HEK293T (cell line): ENCODE data around the gene SCT.

Experiments used
- CTCF ChIA-PET: fragments of 350-600 bp; formaldehyde crosslinking; extraction: SDS; loops from one replicate; lab custom pipeline; 2021; ENCODE audit warnings: antibody characterized with exemption, inconsistent platforms; lab: Yijun Ruan, JAX
- POLR2A ChIA-PET: fragments of 350-600 bp; formaldehyde crosslinking; extraction: SDS; loops from one replicate; lab custom pipeline; 2020; ENCODE audit warnings: antibody characterized with exemption, inconsistent platforms; lab: Yijun Ruan, JAX
- DNase-seq: peaks from one replicate; pipeline ENCODE4 v3.0.0; 2012; ENCODE audit warnings: mixed read lengths; ENCODE audit errors: extremely low spot score
- ARNT ChIP-seq: fragments of 450-650 bp; IDR thresholded peaks from 2 replicates; pipeline ENCODE4 v1.6.1; 2017; ENCODE audit warnings: mild to moderate bottlenecking
- BHLHE40 ChIP-seq: fragments of 450-650 bp; IDR thresholded peaks from 2 replicates; pipeline ENCODE4 v1.6.1; 2016; ENCODE audit warnings: mild to moderate bottlenecking, moderate library complexity, borderline replicate concordance
- CTBP1 ChIP-seq: fragments of 450-650 bp; IDR thresholded peaks from 2 replicates; pipeline ENCODE4 v1.6.1; 2016; ENCODE audit warnings: borderline replicate concordance
- ELF4 ChIP-seq: fragments of 450-650 bp; IDR thresholded peaks from 2 replicates; pipeline ENCODE4 v1.6.1; 2017; ENCODE audit warnings: antibody characterized with exemption
- FOXA1 ChIP-seq: fragments of 450-650 bp; IDR thresholded peaks from 2 replicates; pipeline ENCODE4 v1.6.1; 2016; ENCODE audit warnings: mild to moderate bottlenecking
- FOXK2 ChIP-seq: fragments of 450-650 bp; IDR thresholded peaks from 2 replicates; pipeline ENCODE4 v1.6.1; 2016; ENCODE audit warnings: mild to moderate bottlenecking
- FOXM1 ChIP-seq: fragments of 450-650 bp; IDR thresholded peaks from 2 replicates; pipeline ENCODE4 v1.6.1; 2017; ENCODE audit warnings: mild to moderate bottlenecking, borderline replicate concordance
- HDGF ChIP-seq: fragments of 450-650 bp; IDR thresholded peaks from 2 replicates; pipeline ENCODE4 v1.6.1; 2017; ENCODE audit warnings: antibody characterized with exemption, borderline replicate concordance
- L3MBTL2 ChIP-seq: fragments of 450-650 bp; conservative IDR thresholded peaks from 2 replicates; pipeline ENCODE4 v1.6.1; 2016; ENCODE audit warnings: mild to moderate bottlenecking
- LEF1 ChIP-seq: fragments of 450-650 bp; IDR thresholded peaks from 2 replicates; pipeline ENCODE4 v1.6.1; 2017; ENCODE audit warnings: mild to moderate bottlenecking, borderline replicate concordance
- NFRKB ChIP-seq: fragments of 450-650 bp; IDR thresholded peaks from 2 replicates; pipeline ENCODE4 v1.6.1; 2016; ENCODE audit warnings: mild to moderate bottlenecking, moderate library complexity
- PKNOX1 ChIP-seq: fragments of 450-650 bp; IDR thresholded peaks from 2 replicates; pipeline ENCODE4 v1.6.1; 2016
- SP1 ChIP-seq: fragments of 450-650 bp; IDR thresholded peaks from 2 replicates; pipeline ENCODE4 v1.6.1; 2017
- SUZ12 ChIP-seq: fragments of 450-650 bp; IDR thresholded peaks from 2 replicates; pipeline ENCODE4 v1.6.1; 2016; ENCODE audit warnings: mild to moderate bottlenecking
- TARDBP ChIP-seq: fragments of 450-650 bp; IDR thresholded peaks from 2 replicates; pipeline ENCODE4 v1.6.1; 2016
- ZNF384 ChIP-seq: fragments of 450-650 bp; IDR thresholded peaks from 2 replicates; pipeline ENCODE4 v1.6.1; 2016

The SCT gene

GRCh38 chr11:620935-621814 lies 5.8 kb downstream of the SCT start:
- ChIA-PET POLR2A (no interaction called here), CTCF (no interaction called here)
- DNase-seq, result no peak
- TF ChIP-seq NFRKB (no peak), SUZ12 (no peak), FOXM1 (no peak), FOXA1 (no peak)

GRCh38 chr11:620201-620600 lies 6.8 kb downstream of the SCT start:
- DNase-seq, result no peak
- ChIA-PET CTCF (no interaction called here), POLR2A (no interaction called here)
- no peak for TF ChIP-seq PKNOX1
- TF ChIP-seq TARDBP, result no peak
- no peak for TF ChIP-seq BHLHE40
- no peak for TF ChIP-seq ZNF384
- no peak for TF ChIP-seq CTBP1
- no peak for TF ChIP-seq FOXM1
- TF ChIP-seq FOXA1, result no peak
- no peak for TF ChIP-seq L3MBTL2
- TF ChIP-seq SUZ12, result no peak
- TF ChIP-seq NFRKB, result no peak
- no peak for TF ChIP-seq SP1
- no peak for TF ChIP-seq ARNT
- TF ChIP-seq LEF1, result no peak

GRCh38 chr11:619628-620050 lies 7.3 kb downstream of the SCT start:
- ChIA-PET CTCF (no interaction called here), POLR2A (no interaction called here)
- no peak for DNase-seq
- TF ChIP-seq TARDBP (no peak), BHLHE40 (no peak)

GRCh38 chr11:618856-619627 lies 7.9 kb downstream of the SCT start:
- TF ChIP-seq L3MBTL2 (no peak), FOXM1 (no peak), FOXK2 (no peak), ZNF384 (no peak), BHLHE40 (no peak), PKNOX1 (no peak), HDGF (no peak), SP1 (no peak), NFRKB (no peak), TARDBP (no peak), ELF4 (no peak), SUZ12 (no peak), FOXA1 (no peak), CTBP1 (no peak), ARNT (no peak), LEF1 (no peak)
- ChIA-PET POLR2A (no interaction called here), CTCF (no interaction called here)
- no peak for DNase-seq

- CTCF ChIA-PET, result no interaction called here
- TF ChIP-seq BHLHE40, result no peak
- no peak for TF ChIP-seq FOXK2
- TF ChIP-seq HDGF, result no peak
- no peak for TF ChIP-seq PKNOX1
- TF ChIP-seq TARDBP, result no peak
- no peak for TF ChIP-seq ARNT
- TF ChIP-seq FOXA1, result no peak
- no peak for TF ChIP-seq CTBP1
- DNase-seq, result no peak
- POLR2A ChIA-PET, result no interaction called here
These were observed 8.9 kb downstream of the SCT start for GRCh38 chr11:617912-618682.
